ENCODE measurements around the gene SLC37A2. TPM values are rescaled to one million over a fixed set of nuclear protein-coding genes. Genes with fewer than 3 reads are reported as not detected.

The SLC37A2 gene
- total RNA-seq, 1 experiment from 2014 or later, result 0.23 TPM

GRCh38 chr11:125111001-125111342 is 47.9 kb downstream of the SLC37A2 start:
- no peak for DNase-seq (ENCODE audit: low spot score)

GRCh38 chr11:125111343-125112207 is 48.5 kb downstream of the SLC37A2 start, which contains the start of gene TMEM218:
Gene TMEM218, minus strand, starts transcription at chr11:125111626. Its CDS starts 9,385 bp downstream, at chr11:125102241.
- DNase-seq (ENCODE audit: low spot score), result peak; percentile 100

GRCh38 chr11:125112208-125112604 is 49.1 kb downstream of the SLC37A2 start:
- DNase-seq (ENCODE audit: low spot score), result no peak

- DNase-seq (ENCODE audit: low spot score), result peak; percentile 47
Measured at GRCh38 chr11:125114518-125114917, 51.4 kb downstream of the SLC37A2 start.

GRCh38 chr11:125117429-125117828 is 54.3 kb downstream of the SLC37A2 start:
- DNase-seq (ENCODE audit: low spot score), result no peak

- DNase-seq (ENCODE audit: low spot score), result no peak
Measured at GRCh38 chr11:125123194-125123946, 60.3 kb downstream of the SLC37A2 start.

- peak; percentile 83 for DNase-seq (ENCODE audit: low spot score)
Measured at GRCh38 chr11:125123947-125124617, 61.0 kb downstream of the SLC37A2 start.

GRCh38 chr11:125124618-125124992 is 61.5 kb downstream of the SLC37A2 start:
- DNase-seq (ENCODE audit: low spot score), result no peak

GRCh38 chr11:125128450-125128849 is 65.3 kb downstream of the SLC37A2 start:
- DNase-seq (ENCODE audit: low spot score), result no peak

GRCh38 chr11:125129316-125129993 is 66.3 kb downstream of the SLC37A2 start:
- DNase-seq (ENCODE audit: low spot score), result no peak

GRCh38 chr11:125132071-125132470 is 69.0 kb downstream of the SLC37A2 start:
- no peak for DNase-seq (ENCODE audit: low spot score)

- DNase-seq (ENCODE audit: low spot score), result no peak
Measured at GRCh38 chr11:125132596-125132995, 69.5 kb downstream of the SLC37A2 start.

GRCh38 chr11:125136001-125136400 is 72.9 kb downstream of the SLC37A2 start:
- no peak for DNase-seq (ENCODE audit: low spot score)

- DNase-seq (ENCODE audit: low spot score), result no peak
Measured at GRCh38 chr11:125138966-125139365, 75.9 kb downstream of the SLC37A2 start.

- DNase-seq (ENCODE audit: low spot score), result no peak
Measured at GRCh38 chr11:125139778-125140177, 76.7 kb downstream of the SLC37A2 start.

Other genes starting within 250 kb of the SLC37A2 start
- gene ROBO3, start 197.9 kb upstream of the SLC37A2 start, total RNA-seq (2014; rRNA removed; shearing (Covaris generic)), result 3.8 and 5.5 TPM in 2 replicates
- gene ROBO4, start 165.4 kb upstream of the SLC37A2 start, total RNA-seq (2014; rRNA removed; shearing (Covaris generic)), result 0.73 TPM in 1 of 2 replicates, not detected in the other
- gene HEPN1, start 144.1 kb upstream of the SLC37A2 start, total RNA-seq (2014; rRNA removed; shearing (Covaris generic)), result not detected in 2 replicates
- gene HEPACAM, start 127.3 kb upstream of the SLC37A2 start, total RNA-seq (2014; rRNA removed; shearing (Covaris generic)), result not detected in 2 replicates
- 1.2 and 1.3 TPM in 2 replicates for gene CCDC15, start 109.1 kb upstream of the SLC37A2 start, total RNA-seq (2014; rRNA removed; shearing (Covaris generic))
- 20.9 and 26.1 TPM in 2 replicates for gene TMEM218, start 48.3 kb downstream of the SLC37A2 start, total RNA-seq (2014; rRNA removed; shearing (Covaris generic))
- gene PKNOX2, start 101.4 kb downstream of the SLC37A2 start, total RNA-seq (2014; rRNA removed; shearing (Covaris generic)), result not detected in 2 replicates